Measurements from ENCODE around the gene STPG1.

The STPG1 gene

GRCh38 chr1:24353292-24353891 lies 60.2 kb downstream of the STPG1 start:
- TF ChIP-seq TAF1 (IDR thresholded peaks at IDR 0.05; ENCODE audit: borderline replicate concordance, insufficient read depth, low read length) = no peak
- TF ChIP-seq POLR2AphosphoS5 (IDR thresholded peaks at IDR 0.05; ENCODE audit: low read depth, low read length) = no peak
- no peak for TF ChIP-seq FOXP2 (optimal IDR thresholded peaks at IDR 0.05; ENCODE audit: borderline replicate concordance, extremely low read depth, extremely low read length, insufficient read depth)
- TF ChIP-seq, protein P1, sequence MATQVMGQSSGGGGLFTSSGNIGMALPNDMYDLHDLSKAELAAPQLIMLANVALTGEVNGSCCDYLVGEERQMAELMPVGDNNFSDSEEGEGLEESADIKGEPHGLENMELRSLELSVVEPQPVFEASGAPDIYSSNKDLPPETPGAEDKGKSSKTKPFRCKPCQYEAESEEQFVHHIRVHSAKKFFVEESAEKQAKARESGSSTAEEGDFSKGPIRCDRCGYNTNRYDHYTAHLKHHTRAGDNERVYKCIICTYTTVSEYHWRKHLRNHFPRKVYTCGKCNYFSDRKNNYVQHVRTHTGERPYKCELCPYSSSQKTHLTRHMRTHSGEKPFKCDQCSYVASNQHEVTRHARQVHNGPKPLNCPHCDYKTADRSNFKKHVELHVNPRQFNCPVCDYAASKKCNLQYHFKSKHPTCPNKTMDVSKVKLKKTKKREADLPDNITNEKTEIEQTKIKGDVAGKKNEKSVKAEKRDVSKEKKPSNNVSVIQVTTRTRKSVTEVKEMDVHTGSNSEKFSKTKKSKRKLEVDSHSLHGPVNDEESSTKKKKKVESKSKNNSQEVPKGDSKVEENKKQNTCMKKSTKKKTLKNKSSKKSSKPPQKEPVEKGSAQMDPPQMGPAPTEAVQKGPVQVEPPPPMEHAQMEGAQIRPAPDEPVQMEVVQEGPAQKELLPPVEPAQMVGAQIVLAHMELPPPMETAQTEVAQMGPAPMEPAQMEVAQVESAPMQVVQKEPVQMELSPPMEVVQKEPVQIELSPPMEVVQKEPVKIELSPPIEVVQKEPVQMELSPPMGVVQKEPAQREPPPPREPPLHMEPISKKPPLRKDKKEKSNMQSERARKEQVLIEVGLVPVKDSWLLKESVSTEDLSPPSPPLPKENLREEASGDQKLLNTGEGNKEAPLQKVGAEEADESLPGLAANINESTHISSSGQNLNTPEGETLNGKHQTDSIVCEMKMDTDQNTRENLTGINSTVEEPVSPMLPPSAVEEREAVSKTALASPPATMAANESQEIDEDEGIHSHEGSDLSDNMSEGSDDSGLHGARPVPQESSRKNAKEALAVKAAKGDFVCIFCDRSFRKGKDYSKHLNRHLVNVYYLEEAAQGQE (IDR thresholded peaks at IDR 0.05; ENCODE audit: insufficient read depth in 1 of 2, low read depth in 2 of 2, low read length in 2 of 2) = no peak
- no peak for TF ChIP-seq SIN3A (IDR thresholded peaks at IDR 0.05; ENCODE audit: borderline replicate concordance, insufficient read depth, low read length)

GRCh38 chr1:24351918-24352627 lies 61.5 kb downstream of the STPG1 start:
- no peak for TF ChIP-seq POLR2AphosphoS5 (IDR thresholded peaks at IDR 0.05; ENCODE audit: low read depth, low read length)
- no peak for TF ChIP-seq SIN3A (IDR thresholded peaks at IDR 0.05; ENCODE audit: borderline replicate concordance, insufficient read depth, low read length)
- TF ChIP-seq, protein P1 (IDR thresholded peaks at IDR 0.05; ENCODE audit: insufficient read depth in 1 of 2, low read depth in 2 of 2, low read length in 2 of 2) = no peak
- TF ChIP-seq TAF1 (IDR thresholded peaks at IDR 0.05; ENCODE audit: borderline replicate concordance, insufficient read depth, low read length) = no peak
- no peak for TF ChIP-seq FOXP2 (optimal IDR thresholded peaks at IDR 0.05; ENCODE audit: borderline replicate concordance, extremely low read depth, extremely low read length, insufficient read depth)

DNA sequence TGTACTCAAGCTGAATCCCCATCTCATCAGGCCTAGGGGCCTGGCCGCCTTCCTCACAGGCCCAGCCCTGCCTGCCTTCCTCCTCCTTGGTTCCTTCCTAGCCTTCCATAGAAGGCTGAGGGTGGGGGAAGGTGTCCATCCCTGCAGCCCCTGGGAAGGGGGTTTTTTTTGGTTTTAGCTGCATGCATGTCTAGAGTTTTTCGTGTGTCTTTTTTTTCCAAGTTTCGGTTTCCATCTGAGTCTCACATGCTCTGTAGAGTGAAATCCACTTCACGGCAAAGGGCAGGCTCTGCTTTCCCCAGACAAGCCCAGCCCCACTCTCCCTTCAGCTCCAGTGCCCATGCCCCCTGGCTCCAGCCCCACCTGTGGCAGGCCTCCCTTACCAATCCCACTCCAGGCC lies 62.3 kb downstream of the STPG1 start:
- TF ChIP-seq, protein P1 (IDR thresholded peaks at IDR 0.05; ENCODE audit: insufficient read depth in 1 of 2, low read depth in 2 of 2, low read length in 2 of 2) = no peak
- TF ChIP-seq FOXP2 (optimal IDR thresholded peaks at IDR 0.05; ENCODE audit: borderline replicate concordance, extremely low read depth, extremely low read length, insufficient read depth) = no peak
- no peak for TF ChIP-seq TAF1 (IDR thresholded peaks at IDR 0.05; ENCODE audit: borderline replicate concordance, insufficient read depth, low read length)
- TF ChIP-seq POLR2AphosphoS5 (IDR thresholded peaks at IDR 0.05; ENCODE audit: low read depth, low read length) = no peak
- no peak for TF ChIP-seq SIN3A (IDR thresholded peaks at IDR 0.05; ENCODE audit: borderline replicate concordance, insufficient read depth, low read length)

DNA sequence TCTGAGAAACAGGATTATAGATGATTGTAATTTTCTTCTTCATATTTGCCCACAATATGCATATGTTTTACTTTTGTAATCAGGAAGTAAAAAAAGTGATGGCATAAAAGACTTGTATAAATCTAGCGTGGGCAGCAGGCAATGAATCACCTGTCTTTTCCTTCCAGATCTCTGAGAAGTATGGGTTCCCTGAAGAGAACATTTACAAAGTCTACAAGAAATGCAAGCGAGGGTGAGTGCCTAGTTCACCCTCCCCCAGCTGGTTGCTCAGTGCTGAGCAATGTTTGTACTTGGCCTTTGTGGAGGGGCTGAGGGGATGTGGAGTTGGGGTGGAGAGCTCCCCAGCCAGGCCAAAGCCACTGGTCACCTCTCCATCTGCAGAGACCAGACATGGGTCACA lies 63.7 kb downstream of the STPG1 start:
- TF ChIP-seq, protein P1 (IDR thresholded peaks at IDR 0.05; ENCODE audit: insufficient read depth in 1 of 2, low read depth in 2 of 2, low read length in 2 of 2) = no peak
- TF ChIP-seq POLR2AphosphoS5 (IDR thresholded peaks at IDR 0.05; ENCODE audit: low read depth, low read length) = no peak
- TF ChIP-seq SIN3A (IDR thresholded peaks at IDR 0.05; ENCODE audit: borderline replicate concordance, insufficient read depth, low read length) = no peak
- no peak for TF ChIP-seq FOXP2 (optimal IDR thresholded peaks at IDR 0.05; ENCODE audit: borderline replicate concordance, extremely low read depth, extremely low read length, insufficient read depth)
- no peak for TF ChIP-seq TAF1 (IDR thresholded peaks at IDR 0.05; ENCODE audit: borderline replicate concordance, insufficient read depth, low read length)
